ENCODE measurements around the gene CIAO2A. TPM values are rescaled to one million over a fixed set of nuclear protein-coding genes. Genes with fewer than 3 reads are reported as not detected.

The CIAO2A gene
- total RNA-seq, 1 experiment from 2014 or later: 89.8 TPM

GRCh38 chr15:64112073-64112772 lies 18.6 kb upstream of the CIAO2A start:
- H3K4me1 ChIP-seq (ENCODE audit: control insufficient read depth, insufficient read depth, low read length): no peaks in the 10 kb centered on the region
- POLR2A ChIA-PET: interaction anchor here (1.1 kb wide), 1 partner anchor 19 kb away, joined by 3 read pairs; no protein-coding TSS in a partner anchor
- ATAC-seq: no peak
- no peaks in the 10 kb centered on the region for H3K9me3 ChIP-seq (ENCODE audit: control insufficient read depth, insufficient read depth, low read depth, low read length)
- DNase-seq (ENCODE audit: low read depth, low spot score): no peak
- in situ Hi-C loops (cut with HindIII; ENCODE audit: low pct_unique_long_range_greater_than_20kb, low sequenced_read_pairs): no loop called here
- no peak overlapping the region for H3K4me3 ChIP-seq (ENCODE audit: low read depth in 2 of 2, low read length in 2 of 2)
- H3K27me3 ChIP-seq (ENCODE audit: control insufficient read depth, insufficient read depth, low read length): no peaks in the 10 kb centered on the region
- no peak overlapping the region for H3K27ac ChIP-seq (ENCODE audit: low read length)
- CTCF ChIA-PET: no interaction called here
- intact Hi-C loops (cut with micrococcal nuclease; ENCODE audit: unreplicated experiment): no loop called here
- no TSS peak for BruUV-seq (replicated peaks)
- TF ChIP-seq CTCF (IDR thresholded peaks at IDR 0.05): no peak
- TF ChIP-seq POLR2AphosphoS5 (IDR thresholded peaks at IDR 0.05; ENCODE audit: low read depth, low read length): no peak
- no peak for TF ChIP-seq TCF7L2 (IDR thresholded peaks at IDR 0.05; ENCODE audit: low read depth, low read length)
- no peak for TF ChIP-seq SIN3A (IDR thresholded peaks at IDR 0.05; ENCODE audit: borderline replicate concordance, insufficient read depth, low read depth, low read length)
- TF ChIP-seq REST (IDR thresholded peaks at IDR 0.05; ENCODE audit: insufficient read depth in 1 of 2, low read depth in 2 of 2, low read length in 1 of 2): no peak
- 0 out of 2 replicates have a peak, but pooled peaks cover 7% of the 10 kb centered on the region for H3K36me3 ChIP-seq (ENCODE audit: control insufficient read depth, insufficient read depth, low read length)

GRCh38 chr15:64111679-64112050 lies 18.0 kb upstream of the CIAO2A start:
- intact Hi-C loops (cut with micrococcal nuclease; ENCODE audit: unreplicated experiment): no loop called here
- no peak for ATAC-seq

More at GRCh38 chr15:64111679-64112050, 18.0 kb upstream of the CIAO2A start:
- Histone ChIP-seq H3K4me3 (ENCODE audit: low read depth in 2 of 2, low read length in 2 of 2) (no peak overlapping the region), H3K4me1 (ENCODE audit: control insufficient read depth, insufficient read depth, low read length) (no peaks in the 10 kb centered on the region), H3K36me3 (ENCODE audit: control insufficient read depth, insufficient read depth, low read length) (0 out of 2 replicates have a peak, but pooled peaks cover 7% of the 10 kb centered on the region), H3K27me3 (ENCODE audit: control insufficient read depth, insufficient read depth, low read length) (no peaks in the 10 kb centered on the region), H3K27ac (ENCODE audit: low read length) (no peak overlapping the region), H3K9me3 (ENCODE audit: control insufficient read depth, insufficient read depth, low read depth, low read length) (no peaks in the 10 kb centered on the region)
- POLR2A ChIA-PET: interaction anchor here (1.1 kb wide), 1 partner anchor 20 kb away, joined by 3 read pairs; no protein-coding TSS in a partner anchor
- no TSS peak for BruUV-seq (replicated peaks)
- no peak for TF ChIP-seq SIN3A (IDR thresholded peaks at IDR 0.05; ENCODE audit: borderline replicate concordance, insufficient read depth, low read depth, low read length)
- TF ChIP-seq TCF7L2 (IDR thresholded peaks at IDR 0.05; ENCODE audit: low read depth, low read length): no peak
- TF ChIP-seq POLR2AphosphoS5 (IDR thresholded peaks at IDR 0.05; ENCODE audit: low read depth, low read length): no peak
- no peak for TF ChIP-seq REST (IDR thresholded peaks at IDR 0.05; ENCODE audit: insufficient read depth in 1 of 2, low read depth in 2 of 2, low read length in 1 of 2)
- TF ChIP-seq CTCF (IDR thresholded peaks at IDR 0.05): no peak
- in situ Hi-C loops (cut with HindIII; ENCODE audit: low pct_unique_long_range_greater_than_20kb, low sequenced_read_pairs): no loop called here
- DNase-seq (ENCODE audit: low read depth, low spot score): no peak
- CTCF ChIA-PET: interaction anchor here (1.5 kb wide), 1 partner anchor 41 kb away, joined by 6 read pairs; no protein-coding TSS in a partner anchor
